Measurements from ENCODE around the gene GLB1L.

DNA sequence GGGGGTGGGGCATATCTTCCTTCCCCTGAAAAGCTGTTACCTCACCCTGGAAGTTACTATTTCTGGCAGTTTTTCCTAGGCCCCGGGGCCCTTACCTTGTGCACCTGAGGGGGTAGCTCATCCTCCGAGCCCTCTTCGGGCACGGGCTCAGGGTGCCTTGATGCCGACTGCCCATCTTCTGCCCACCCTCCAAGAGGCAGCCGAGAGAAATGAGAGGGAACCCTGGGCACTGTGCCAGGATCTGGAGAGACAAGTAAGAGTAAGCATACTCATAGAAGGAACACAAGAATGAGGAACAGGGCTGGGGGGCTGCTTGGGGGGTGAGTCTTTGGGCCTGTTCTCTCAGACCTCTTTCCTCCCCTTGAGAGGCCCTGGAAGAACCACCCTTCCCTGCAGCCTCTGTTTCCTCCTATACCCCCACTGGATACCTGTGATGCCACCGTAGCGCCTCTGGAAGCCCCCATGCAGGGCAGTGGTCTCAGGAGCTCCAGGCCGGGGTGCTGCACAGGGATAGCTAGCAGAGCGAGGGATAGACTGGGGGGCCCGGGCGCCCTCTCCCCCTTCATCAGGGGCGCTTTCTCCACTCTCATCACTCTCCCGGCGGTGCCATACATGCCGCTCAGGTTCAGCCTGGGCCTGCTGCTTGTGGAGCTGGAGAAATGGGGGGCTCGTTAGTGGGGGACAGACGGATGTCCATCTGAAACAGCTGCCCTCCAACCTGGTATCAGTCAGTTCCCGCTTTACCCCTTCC is 24.4 kb downstream of the GLB1L start:
- no peak for TF ChIP-seq ESRRG (CRISPR knock-in tag; IDR thresholded peaks at IDR 0.05)
- no peak for TF ChIP-seq ZFP30 (CRISPR knock-in tag; IDR thresholded peaks at IDR 0.05)
- TF ChIP-seq RARB (CRISPR knock-in tag; IDR thresholded peaks at IDR 0.05) = no peak
- no peak for TF ChIP-seq OSR1 (CRISPR knock-in tag; IDR thresholded peaks at IDR 0.05)
- TF ChIP-seq TOX (CRISPR knock-in tag; IDR thresholded peaks at IDR 0.05; ENCODE audit: borderline replicate concordance) = no peak
- TF ChIP-seq, protein P1, sequence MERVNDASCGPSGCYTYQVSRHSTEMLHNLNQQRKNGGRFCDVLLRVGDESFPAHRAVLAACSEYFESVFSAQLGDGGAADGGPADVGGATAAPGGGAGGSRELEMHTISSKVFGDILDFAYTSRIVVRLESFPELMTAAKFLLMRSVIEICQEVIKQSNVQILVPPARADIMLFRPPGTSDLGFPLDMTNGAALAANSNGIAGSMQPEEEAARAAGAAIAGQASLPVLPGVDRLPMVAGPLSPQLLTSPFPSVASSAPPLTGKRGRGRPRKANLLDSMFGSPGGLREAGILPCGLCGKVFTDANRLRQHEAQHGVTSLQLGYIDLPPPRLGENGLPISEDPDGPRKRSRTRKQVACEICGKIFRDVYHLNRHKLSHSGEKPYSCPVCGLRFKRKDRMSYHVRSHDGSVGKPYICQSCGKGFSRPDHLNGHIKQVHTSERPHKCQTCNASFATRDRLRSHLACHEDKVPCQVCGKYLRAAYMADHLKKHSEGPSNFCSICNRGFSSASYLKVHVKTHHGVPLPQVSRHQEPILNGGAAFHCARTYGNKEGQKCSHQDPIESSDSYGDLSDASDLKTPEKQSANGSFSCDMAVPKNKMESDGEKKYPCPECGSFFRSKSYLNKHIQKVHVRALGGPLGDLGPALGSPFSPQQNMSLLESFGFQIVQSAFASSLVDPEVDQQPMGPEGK (CRISPR knock-in tag; IDR thresholded peaks at IDR 0.05; ENCODE audit: borderline replicate concordance) = no peak
- TF ChIP-seq TSHZ2 (CRISPR knock-in tag; IDR thresholded peaks at IDR 0.05) = no peak
- TF ChIP-seq, protein P2, sequence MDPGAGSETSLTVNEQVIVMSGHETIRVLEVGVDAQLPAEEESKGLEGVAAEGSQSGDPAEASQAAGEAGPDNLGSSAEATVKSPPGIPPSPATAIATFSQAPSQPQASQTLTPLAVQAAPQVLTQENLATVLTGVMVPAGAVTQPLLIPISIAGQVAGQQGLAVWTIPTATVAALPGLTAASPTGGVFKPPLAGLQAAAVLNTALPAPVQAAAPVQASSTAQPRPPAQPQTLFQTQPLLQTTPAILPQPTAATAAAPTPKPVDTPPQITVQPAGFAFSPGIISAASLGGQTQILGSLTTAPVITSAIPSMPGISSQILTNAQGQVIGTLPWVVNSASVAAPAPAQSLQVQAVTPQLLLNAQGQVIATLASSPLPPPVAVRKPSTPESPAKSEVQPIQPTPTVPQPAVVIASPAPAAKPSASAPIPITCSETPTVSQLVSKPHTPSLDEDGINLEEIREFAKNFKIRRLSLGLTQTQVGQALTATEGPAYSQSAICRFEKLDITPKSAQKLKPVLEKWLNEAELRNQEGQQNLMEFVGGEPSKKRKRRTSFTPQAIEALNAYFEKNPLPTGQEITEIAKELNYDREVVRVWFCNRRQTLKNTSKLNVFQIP (CRISPR knock-in tag; IDR thresholded peaks at IDR 0.05; ENCODE audit: borderline replicate concordance, low read depth) = no peak
- TF ChIP-seq, protein P3, sequence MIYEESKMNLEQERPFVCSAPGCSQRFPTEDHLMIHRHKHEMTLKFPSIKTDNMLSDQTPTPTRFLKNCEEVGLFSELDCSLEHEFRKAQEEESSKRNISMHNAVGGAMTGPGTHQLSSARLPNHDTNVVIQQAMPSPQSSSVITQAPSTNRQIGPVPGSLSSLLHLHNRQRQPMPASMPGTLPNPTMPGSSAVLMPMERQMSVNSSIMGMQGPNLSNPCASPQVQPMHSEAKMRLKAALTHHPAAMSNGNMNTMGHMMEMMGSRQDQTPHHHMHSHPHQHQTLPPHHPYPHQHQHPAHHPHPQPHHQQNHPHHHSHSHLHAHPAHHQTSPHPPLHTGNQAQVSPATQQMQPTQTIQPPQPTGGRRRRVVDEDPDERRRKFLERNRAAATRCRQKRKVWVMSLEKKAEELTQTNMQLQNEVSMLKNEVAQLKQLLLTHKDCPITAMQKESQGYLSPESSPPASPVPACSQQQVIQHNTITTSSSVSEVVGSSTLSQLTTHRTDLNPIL (CRISPR knock-in tag; IDR thresholded peaks at IDR 0.05; ENCODE audit: low read depth) = no peak
- TF ChIP-seq SNAI2 (CRISPR knock-in tag; IDR thresholded peaks at IDR 0.05) = no peak

All from SK-N-SH treated with all-trans-retinoic acid at 6 μM for 48 hours (cell line).